ENCODE results near the gene EVC. TPM values are rescaled to one million over a fixed set of nuclear protein-coding genes. Genes with fewer than 3 reads are reported as not detected.

Gene EVC
- total and polyA plus RNA-seq, 2 of the 8 experiments (the other 6 are each of a cell fraction or from before 2014, with no cell fraction given) = 2.6 to 9.8 TPM

- Histone ChIP-seq H3K23me2 (ENCODE audit: low read depth, low read length) (no peaks in the 10 kb centered on the region), H4K20me1 (replicated peaks in 1 of 2; ENCODE audit: control insufficient read depth in 1 of 2, insufficient read depth in 2 of 2, low read length in 2 of 2) (peaks cover 0 to 5% of the 10 kb centered on the region in 2 experiments), H3K27me3 (replicated peaks in 1 of 4; ENCODE audit: control insufficient read depth in 3 of 4, extremely low read depth in 1 of 4, insufficient read depth in 3 of 4, low read length in 3 of 4) (no peaks in the 10 kb centered on the region), H2BK20ac (ENCODE audit: low read length) (no peak overlapping the region), H3K23ac (ENCODE audit: insufficient read length) (no peak overlapping the region), H3K18ac (ENCODE audit: extremely low read depth, low read length) (no peak overlapping the region), H3K79me1 (ENCODE audit: low read depth, low read length) (no peaks in the 10 kb centered on the region), H3K9ac (replicated peaks in 1 of 4; ENCODE audit: extremely low read depth in 1 of 4, low read depth in 3 of 4, low read length in 3 of 4) (no peak overlapping the region), H3K79me2 (ENCODE audit: control insufficient read depth in 1 of 2, insufficient read depth in 2 of 2, low read length in 2 of 2) (no peaks in the 10 kb centered on the region), H3K27ac (ENCODE audit: low read depth, low read length) (no peak overlapping the region), H3K14ac (ENCODE audit: insufficient read length) (no peak overlapping the region), H2BK15ac (ENCODE audit: low read length) (no peak overlapping the region), H4K8ac (ENCODE audit: extremely low read depth, insufficient read depth, low read length) (no peak overlapping the region), H2AK5ac (ENCODE audit: low read depth, low read length) (no peak overlapping the region), H3K4me2 (ENCODE audit: insufficient read depth in 1 of 2, low read depth in 2 of 2, low read length in 2 of 2) (no peak overlapping the region), H3K36me3 (ENCODE audit: control insufficient read depth in 2 of 4, insufficient read depth in 4 of 4, low read length in 3 of 4) (peaks cover 0 to 2% (median 0%) of the 10 kb centered on the region in 4 experiments; a peak in 2 of 8 replicates), H2BK120ac (replicated peaks; ENCODE audit: low read depth, low read length) (no peak overlapping the region), H3K56ac (replicated peaks; ENCODE audit: insufficient read length, low read depth, low read length) (no peak overlapping the region), H3K4me1 (replicated peaks in 1 of 4; ENCODE audit: control insufficient read depth in 3 of 4, insufficient read depth in 4 of 4, low read length in 3 of 4) (peaks cover 0 to 2% (median 0%) of the 10 kb centered on the region in 4 experiments; a peak in 2 of 7 replicates), H3K4me3 (ENCODE audit: extremely low read depth in 1 of 4, insufficient read depth in 2 of 4, low read depth in 3 of 4, low read length in 4 of 4) (no peak overlapping the region), H3K4ac (replicated peaks; ENCODE audit: insufficient read length, low read depth, low read length) (no peak overlapping the region), H4K91ac (replicated peaks; ENCODE audit: insufficient read length, low read length) (no peak overlapping the region), H4K5ac (ENCODE audit: insufficient read length, low read depth, low read length) (no peak overlapping the region), H2AFZ (ENCODE audit: low read length) (no peak overlapping the region), H2BK5ac (ENCODE audit: low read depth, low read length) (no peak overlapping the region), H3K9me3 (ENCODE audit: insufficient read depth in 2 of 2, low read depth in 1 of 2, low read length in 1 of 2) (no peaks in the 10 kb centered on the region), H2BK12ac (ENCODE audit: low read depth, low read length) (no peak overlapping the region)
- CTCF ChIA-PET (ENCODE audit: partially characterized antibody) = interaction anchor here (0.6 to 1.3 kb wide), 3 partner anchors 13 to 728 kb away, joined by 3 to 5 read pairs (median 3); no protein-coding TSS in a partner anchor
- DNase-seq (ENCODE audit: low read depth in 1 of 2, low spot score in 2 of 2) (no peak), FAIRE-seq (no peak)
- POLR2A ChIA-PET (ENCODE audit: partially characterized antibody) = no interaction called here
- 85% methylated on average over 4 of the region's 4 CpGs; no CpG with 5 or more reads in 1 of the 2 experiments for WGBS, 2 experiments (ENCODE audit: extremely low coverage in 1 of 2, insufficient coverage in 1 of 2, insufficient read length in 1 of 2, insufficient replicate concordance in 2 of 2, low coverage in 1 of 2, low lambda C conversion rate in 2 of 2, missing lambda C conversion rate in 1 of 2)
- TF ChIP-seq CHD1 (IDR thresholded peaks at IDR 0.05; ENCODE audit: low read depth, low read length) = no peak
- no peak for TF ChIP-seq CEBPB (IDR thresholded peaks at IDR 0.05; ENCODE audit: low read depth, low read length)
- TF ChIP-seq E2F6 (IDR thresholded peaks at IDR 0.05) = no peak
- TF ChIP-seq SAP30 (IDR thresholded peaks at IDR 0.05; ENCODE audit: insufficient read depth, insufficient replicate concordance, low read length) = no peak
- TF ChIP-seq ATF2 (IDR thresholded peaks at IDR 0.05; ENCODE audit: low read length) = no peak
- no peak for TF ChIP-seq POLR2AphosphoS5 (IDR thresholded peaks at IDR 0.05; ENCODE audit: low read depth, low read length)
- no peak for TF ChIP-seq KDM4A (IDR thresholded peaks at IDR 0.05; ENCODE audit: low read depth, low read length, severe bottlenecking)
- TF ChIP-seq SIN3A (conservative IDR thresholded peaks at IDR 0.05 in 1 of 2, IDR thresholded peaks at IDR 0.05 in 1 of 2; ENCODE audit: low read depth in 1 of 2, low read length in 2 of 2) = no peak
- TF ChIP-seq CTBP2 (IDR thresholded peaks at IDR 0.05; ENCODE audit: borderline replicate concordance, insufficient read depth, insufficient read length, low read length) = no peak
- TF ChIP-seq RFX5 (IDR thresholded peaks at IDR 0.05; ENCODE audit: borderline replicate concordance, low read depth, low read length) = no peak
- no peak for TF ChIP-seq MAFK (IDR thresholded peaks at IDR 0.05; ENCODE audit: low read depth, low read length)
Observed at GRCh38 chr4:5722328-5722727, 11.3 kb downstream of the EVC start.

Measured in H1 (cell line).